Neural progenitor cell (in vitro differentiated cells): ENCODE data around the gene POU2F2. TPM values are rescaled to one million over a fixed set of nuclear protein-coding genes. Genes with fewer than 3 reads are reported as not detected.

Source experiments
- DNase-seq: peaks from one replicate; pipeline ENCODE4 v3.0.0-alpha.2; 2016; ENCODE audit warnings: low spot score
- H2AFZ ChIP-seq: fragments of 200-600 bp; sonication (generic); replicated peaks from 2 replicates; pipeline ENCODE4 v1.6.1; 2016; ENCODE audit warnings: antibody characterized with exemption
- H3F3A ChIP-seq: fragments of 200-600 bp; sonication (generic); 2 replicates; pipeline ENCODE4 v1.6.1; 2016; ENCODE audit warnings: antibody characterized with exemption, low read depth
- H3K27ac ChIP-seq: fragments of 200-600 bp; sonication (generic); 2 replicates; pipeline ENCODE4 v1.5.1; 2016; ENCODE audit warnings: mild to moderate bottlenecking
- H3K27me3 ChIP-seq: fragments of 200-600 bp; sonication (generic); 2 replicates; pipeline ENCODE4 v1.6.1; 2016; ENCODE audit warnings: mild to moderate bottlenecking, moderate library complexity
- H3K36me3 ChIP-seq: fragments of 200-600 bp; sonication (generic); 2 replicates; pipeline ENCODE4 v1.5.1; 2016
- H3K4me1 ChIP-seq: fragments of 200-600 bp; sonication (generic); 2 replicates; pipeline ENCODE4 v1.6.1; 2016; ENCODE audit warnings: mixed run types
- H3K4me2 ChIP-seq: fragments of 200-600 bp; sonication (generic); 2 replicates; pipeline ENCODE4 v1.6.1; 2016
- H3K4me3 ChIP-seq: fragments of 200-600 bp; sonication (generic); 2 replicates; pipeline ENCODE4 v1.5.1; 2016
- H3K79me2 ChIP-seq: fragments of 200-600 bp; sonication (generic); 2 replicates; pipeline ENCODE4 v1.6.1; 2016; ENCODE audit warnings: low read depth
- H3K9ac ChIP-seq: fragments of 200-600 bp; sonication (generic); 2 replicates; pipeline ENCODE4 v1.6.1; 2016
- H3K9me3 ChIP-seq: fragments of 200-600 bp; sonication (generic); 2 replicates; pipeline ENCODE4 v1.5.1; 2016; ENCODE audit warnings: low read depth
- H4K20me1 ChIP-seq: fragments of 200-600 bp; sonication (generic); 2 replicates; pipeline ENCODE4 v1.6.1; 2016; ENCODE audit warnings: low read depth
- H3K27ac Mint-ChIP-seq: 3 replicates; pipeline ENCODE4 v1.8.0; 2021; ENCODE audit warnings: mixed read lengths
- H3K27me3 Mint-ChIP-seq: 2 replicates; pipeline ENCODE4 v1.8.0; 2022; ENCODE audit warnings: low read depth, mild to moderate bottlenecking, inconsistent platforms, moderate library complexity, mixed read lengths; ENCODE audit not compliant: insufficient read depth
- H3K36me3 Mint-ChIP-seq: 3 replicates; pipeline ENCODE4 v1.8.0; 2021; ENCODE audit warnings: mixed read lengths
- H3K4me1 Mint-ChIP-seq: 3 replicates; pipeline ENCODE4 v1.8.0; 2021; ENCODE audit warnings: mixed read lengths
- H3K4me3 Mint-ChIP-seq: 3 replicates; pipeline ENCODE4 v1.8.0; 2021; ENCODE audit warnings: mild to moderate bottlenecking, moderate library complexity, mixed read lengths
- H3K9me3 Mint-ChIP-seq: 3 replicates; pipeline ENCODE4 v1.8.0; 2020; ENCODE audit warnings: mixed read lengths
- CTCF ChIP-seq: fragments of 200-600 bp; sonication (generic); IDR thresholded peaks from 2 replicates; pipeline ENCODE4 v1.5.1; 2017; ENCODE audit warnings: antibody characterized with exemption, mild to moderate bottlenecking
- EZH2 ChIP-seq: fragments of 200-600 bp; sonication (generic); IDR thresholded peaks from 2 replicates; pipeline ENCODE4 v1.6.1; 2017; ENCODE audit warnings: antibody characterized with exemption, mild to moderate bottlenecking, moderate library complexity
- EZH2phosphoT487 ChIP-seq: fragments of 200-600 bp; sonication (generic); IDR thresholded peaks from 2 replicates; pipeline ENCODE4 v1.6.1; 2017; ENCODE audit warnings: antibody characterized with exemption
- total RNA-seq: library from RNA; depleted of rRNA; stranded (reverse); fragments of >200 nt; gene quantifications from 2 replicates; pipeline ENCODE4 v1.2.3, GENCODE V29; 2015; ENCODE audit warnings: low replicate concordance

Gene POU2F2
- total RNA-seq, 1 donor from 2014 or later, result 0.69 TPM

- H3K27me3 Mint-ChIP-seq, result peaks cover 16% of the 10 kb centered on the region
These were observed 21.6 kb upstream of the POU2F2 start for GRCh38 chr19:42153672-42154433.

DNA sequence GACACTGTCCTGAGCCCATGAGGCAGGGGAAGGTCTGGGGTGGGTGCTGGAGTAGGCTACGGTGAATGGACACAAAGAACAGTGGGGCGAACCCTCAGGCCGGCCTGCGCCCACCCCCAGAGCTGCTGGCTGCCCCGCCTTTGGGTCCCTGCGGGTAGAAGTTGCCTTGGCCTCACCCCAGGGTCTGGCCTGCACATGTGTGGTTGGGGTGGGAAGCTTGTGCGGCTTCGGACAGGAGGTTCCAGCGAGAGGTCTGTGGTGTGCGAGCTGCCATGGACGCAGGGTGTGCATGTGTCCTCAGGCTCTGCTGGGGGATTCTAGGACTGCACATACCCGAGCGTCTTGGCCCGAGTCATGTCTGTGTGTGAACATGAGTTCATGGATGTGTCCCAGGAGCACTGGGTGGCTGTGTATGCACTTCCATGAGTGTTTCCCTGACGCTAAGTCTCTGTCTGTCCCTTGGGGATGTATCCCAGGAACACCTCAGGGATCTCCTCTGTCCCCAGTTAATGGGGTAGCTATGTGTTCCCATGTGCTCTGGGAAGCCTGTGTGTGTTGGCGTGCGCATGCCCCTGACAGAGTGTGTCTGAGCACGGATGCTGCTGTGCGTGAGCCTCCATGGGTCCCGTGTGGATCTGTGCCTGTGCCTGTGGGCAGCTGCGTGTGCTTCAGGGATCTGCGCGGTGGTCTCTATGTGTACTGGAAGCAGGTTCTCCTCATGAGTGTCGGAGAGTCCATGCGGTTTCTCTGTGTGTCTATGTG, 20.8 kb upstream of the POU2F2 start:
- peaks cover 19% of the 10 kb centered on the region for H3K27me3 Mint-ChIP-seq

More at GRCh38 chr19:42153672-42154433, 21.6 kb upstream of the POU2F2 start:
- H3K4me2 ChIP-seq, result no peak overlapping the region
- no peak overlapping the region for H3K4me3 ChIP-seq
- H3K4me3 Mint-ChIP-seq, result peak overlapping the region; percentile 44
- no peak for TF ChIP-seq CTCF
- no peak for TF ChIP-seq EZH2
- TF ChIP-seq EZH2phosphoT487, result no peak
- DNase-seq, result no peak
- H3K27ac Mint-ChIP-seq, result peak overlapping the region; percentile 31
- H3F3A ChIP-seq, result peaks cover 2% of the 10 kb centered on the region
- H3K27ac ChIP-seq, result no peak overlapping the region
- H3K79me2 ChIP-seq, result no peaks in the 10 kb centered on the region
- H3K36me3 ChIP-seq, result no peaks in the 10 kb centered on the region
- H4K20me1 ChIP-seq, result no peaks in the 10 kb centered on the region
- H3K9me3 Mint-ChIP-seq, result no peaks in the 10 kb centered on the region
- H3K27me3 ChIP-seq, result peaks cover 26% of the 10 kb centered on the region
- peaks cover 53% of the 10 kb centered on the region for H3K4me1 Mint-ChIP-seq
- H3K36me3 Mint-ChIP-seq, result no peaks in the 10 kb centered on the region
- no peaks in the 10 kb centered on the region for H3K9me3 ChIP-seq
- H3K4me1 ChIP-seq, result peaks cover 30% of the 10 kb centered on the region
- H3K9ac ChIP-seq, result no peak overlapping the region
- no peak overlapping the region for H2AFZ ChIP-seq

More for the DNA sequence above, 20.8 kb upstream of the POU2F2 start:
- Histone ChIP-seq H3K9ac (no peak overlapping the region), H3K27me3 (peaks cover 26% of the 10 kb centered on the region), H3K9me3 (no peaks in the 10 kb centered on the region), H2AFZ (no peak overlapping the region), H3K36me3 (no peaks in the 10 kb centered on the region), H3K27ac (no peak overlapping the region), H3K4me3 (no peak overlapping the region), H3K4me1 (peaks cover 30% of the 10 kb centered on the region), H4K20me1 (no peaks in the 10 kb centered on the region), H3F3A (peaks cover 2% of the 10 kb centered on the region), H3K79me2 (no peaks in the 10 kb centered on the region), H3K4me2 (no peak overlapping the region)
- peak overlapping the region; percentile 69 for H3K27ac Mint-ChIP-seq
- no peak for DNase-seq
- no peaks in the 10 kb centered on the region for H3K36me3 Mint-ChIP-seq
- H3K4me1 Mint-ChIP-seq, result peaks cover 53% of the 10 kb centered on the region
- peak overlapping the region; percentile 44 for H3K4me3 Mint-ChIP-seq
- H3K9me3 Mint-ChIP-seq, result no peaks in the 10 kb centered on the region
- TF ChIP-seq EZH2phosphoT487 (no peak), EZH2 (no peak), CTCF (no peak)
